ENCODE measurements around the gene RCOR2. TPM values are rescaled to one million over a fixed set of nuclear protein-coding genes. Genes with fewer than 3 reads are reported as not detected.

RCOR2 gene
- total RNA-seq, 4 donors from 2014 or later = 0.40 to 0.45 (median 0.42) TPM; not detected in 1

DNA sequence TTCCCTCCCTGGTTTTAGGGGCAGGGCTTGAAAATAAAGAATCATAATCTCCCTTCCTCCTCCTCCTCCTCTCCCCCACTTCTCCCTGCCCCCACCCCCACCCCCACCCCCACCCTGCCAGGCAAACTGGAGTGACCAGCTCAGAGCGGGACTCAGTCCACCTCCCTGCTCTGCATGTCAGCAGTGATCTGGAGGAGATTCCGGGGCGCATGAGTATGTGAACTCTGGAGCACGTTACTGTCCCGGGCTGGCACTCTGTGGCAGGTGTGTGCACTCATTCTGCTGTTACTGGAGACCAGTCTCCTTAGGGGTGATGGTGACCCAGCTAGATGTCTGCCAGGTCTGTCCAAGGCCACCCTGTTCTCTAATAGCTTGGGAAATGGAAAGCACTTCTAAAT, 44.2 kb downstream of the RCOR2 start:
- 78% methylated on average over 3 of the region's 5 CpGs for WGBS
- H3K27ac ChIP-seq (replicated peaks in 1 of 4) = peak overlapping the region; percentile 47 to 72 (median 60)
- no peak for TF ChIP-seq POLR2AphosphoS5 (IDR thresholded peaks at IDR 0.05)
- peaks cover 86 to 98% (median 90%) of the 10 kb centered on the region in 4 donors for H3K4me1 ChIP-seq
- H3K9me3 ChIP-seq = no peaks in the 10 kb centered on the region
- H3K4me3 ChIP-seq = no peak overlapping the region
- peaks cover 0 to 5% (median 0%) of the 10 kb centered on the region in 4 donors for H3K36me3 ChIP-seq
- H3K27me3 ChIP-seq = no peaks in the 10 kb centered on the region
- intact Hi-C loops (cut with DNase I) = loop anchor here (2.0 kb wide), 1 partner anchor 34 kb away; the partner anchor contains the start of gene MARK2
- no peak for DNase-seq (ENCODE audit: extremely low spot score)

DNA sequence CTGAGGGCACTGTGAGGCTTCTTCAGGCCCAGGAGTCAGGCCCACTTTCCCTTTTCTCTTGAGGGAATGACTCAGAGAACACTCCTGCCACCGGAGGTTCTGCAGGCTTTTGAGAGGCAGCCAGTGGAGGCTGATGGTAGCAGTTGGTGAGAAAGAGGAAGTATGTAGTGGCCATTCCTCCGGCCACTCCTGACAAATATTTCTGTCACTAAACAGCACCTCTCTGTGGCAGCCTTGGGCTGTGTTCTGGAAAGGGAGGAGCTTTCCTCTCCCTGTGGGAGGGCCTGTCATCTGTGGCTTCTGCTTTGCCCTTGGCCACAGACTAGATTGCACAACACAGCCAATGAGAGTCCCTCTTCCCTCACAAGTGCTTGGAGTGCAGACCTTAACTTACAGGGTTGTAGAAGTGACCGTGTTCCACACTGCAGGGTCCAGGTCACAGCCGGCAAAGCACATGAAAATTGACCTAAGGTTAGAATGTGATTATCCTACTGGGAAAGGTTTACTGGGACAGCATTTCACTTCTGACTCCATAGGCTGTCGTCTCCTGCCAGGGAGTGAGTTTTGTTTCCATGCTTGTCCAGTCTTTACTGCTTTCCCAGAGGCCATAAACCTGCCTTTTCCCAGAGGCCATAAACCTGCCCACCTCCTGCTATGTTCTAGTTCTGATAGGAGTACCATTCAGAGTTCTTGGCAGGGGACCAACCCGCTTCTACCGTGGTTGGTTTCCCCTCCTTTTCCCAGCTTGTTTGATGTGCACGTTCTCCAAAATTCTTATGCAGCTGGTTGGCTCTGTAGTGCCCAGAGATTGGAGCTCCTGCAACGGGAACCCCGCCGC, 44.8 kb downstream of the RCOR2 start:
- H3K36me3 ChIP-seq = peaks cover 0 to 5% (median 0%) of the 10 kb centered on the region in 4 donors
- peak; percentile 94 for DNase-seq (ENCODE audit: extremely low spot score)
- no peaks in the 10 kb centered on the region for H3K27me3 ChIP-seq
- H3K9me3 ChIP-seq = no peaks in the 10 kb centered on the region
- peak overlapping the region; percentile 47 to 72 (median 60) for H3K27ac ChIP-seq (replicated peaks in 1 of 4)
- H3K4me3 ChIP-seq = peak overlapping the region in 2 of 4 donors; percentile 10 to 17
- H3K4me1 ChIP-seq = peaks cover 83 to 97% (median 88%) of the 10 kb centered on the region in 4 donors
- 20% methylated on average over 11 of the region's 11 CpGs for WGBS
- TF ChIP-seq EP300 (IDR thresholded peaks at IDR 0.05) (no peak), POLR2A (IDR thresholded peaks at IDR 0.05; ENCODE audit: low read depth) (no peak), POLR2AphosphoS5 (IDR thresholded peaks at IDR 0.05) (peak; percentile 52 to 78)
- TF ChIP-seq, protein P1, sequence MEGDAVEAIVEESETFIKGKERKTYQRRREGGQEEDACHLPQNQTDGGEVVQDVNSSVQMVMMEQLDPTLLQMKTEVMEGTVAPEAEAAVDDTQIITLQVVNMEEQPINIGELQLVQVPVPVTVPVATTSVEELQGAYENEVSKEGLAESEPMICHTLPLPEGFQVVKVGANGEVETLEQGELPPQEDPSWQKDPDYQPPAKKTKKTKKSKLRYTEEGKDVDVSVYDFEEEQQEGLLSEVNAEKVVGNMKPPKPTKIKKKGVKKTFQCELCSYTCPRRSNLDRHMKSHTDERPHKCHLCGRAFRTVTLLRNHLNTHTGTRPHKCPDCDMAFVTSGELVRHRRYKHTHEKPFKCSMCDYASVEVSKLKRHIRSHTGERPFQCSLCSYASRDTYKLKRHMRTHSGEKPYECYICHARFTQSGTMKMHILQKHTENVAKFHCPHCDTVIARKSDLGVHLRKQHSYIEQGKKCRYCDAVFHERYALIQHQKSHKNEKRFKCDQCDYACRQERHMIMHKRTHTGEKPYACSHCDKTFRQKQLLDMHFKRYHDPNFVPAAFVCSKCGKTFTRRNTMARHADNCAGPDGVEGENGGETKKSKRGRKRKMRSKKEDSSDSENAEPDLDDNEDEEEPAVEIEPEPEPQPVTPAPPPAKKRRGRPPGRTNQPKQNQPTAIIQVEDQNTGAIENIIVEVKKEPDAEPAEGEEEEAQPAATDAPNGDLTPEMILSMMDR (IDR thresholded peaks at IDR 0.05) = peak; percentile 44 to 61 (median 47)
- intact Hi-C loops (cut with DNase I) = loop anchor here (2.0 kb wide), 1 partner anchor 33 kb away; the partner anchor contains the start of gene MARK2

DNA sequence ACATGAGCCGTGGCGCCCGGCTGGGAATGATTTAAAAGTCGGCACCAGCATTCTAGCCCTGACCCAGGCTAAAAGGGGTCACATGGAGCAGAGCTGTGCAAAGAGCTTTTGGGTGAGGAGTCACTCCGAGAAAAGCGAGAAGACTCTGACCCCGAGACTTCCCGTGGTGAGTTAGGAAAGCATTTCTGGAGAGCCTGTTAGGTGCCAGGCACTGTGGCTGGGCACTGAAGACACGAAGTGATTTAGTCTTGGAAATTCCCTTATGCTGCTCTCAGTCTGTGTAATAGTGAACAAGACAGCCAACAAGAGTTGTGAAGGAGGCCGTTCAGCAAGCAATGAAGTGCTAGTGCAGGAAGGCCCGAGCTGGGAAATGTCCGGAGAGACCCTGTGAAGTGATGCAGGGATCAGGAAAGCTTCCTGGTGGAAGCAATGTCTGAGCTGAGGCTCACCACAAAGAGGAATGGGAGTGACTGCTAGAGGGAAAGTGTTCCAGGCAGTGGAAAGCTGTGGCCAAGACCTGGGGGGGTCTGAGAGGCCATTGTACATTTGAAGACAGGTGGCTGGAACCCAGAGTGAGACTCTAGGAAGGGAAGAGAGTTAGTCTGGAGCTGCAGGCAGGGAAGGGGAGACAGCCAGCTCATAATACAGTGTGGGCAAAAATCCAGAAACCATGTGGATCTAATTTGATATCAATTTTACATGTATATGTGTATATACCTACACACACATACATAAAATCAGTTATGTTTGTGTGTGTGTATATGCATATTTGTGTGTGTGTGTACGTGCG, 46.4 kb downstream of the RCOR2 start:
- Histone ChIP-seq H3K9me3 (no peaks in the 10 kb centered on the region), H3K27ac (replicated peaks in 1 of 4) (peak overlapping the region in 3 of 4 donors; percentile 7 to 45 (median 10)), H3K27me3 (no peaks in the 10 kb centered on the region), H3K36me3 (peaks cover 0 to 4% (median 0%) of the 10 kb centered on the region in 4 donors), H3K4me3 (no peak overlapping the region), H3K4me1 (peaks cover 91 to 98% (median 94%) of the 10 kb centered on the region in 4 donors)
- DNase-seq (ENCODE audit: extremely low spot score) = no peak
- 65% methylated on average over 14 of the region's 14 CpGs for WGBS
- TF ChIP-seq, protein P1 (IDR thresholded peaks at IDR 0.05) = no peak
- TF ChIP-seq POLR2A (IDR thresholded peaks at IDR 0.05; ENCODE audit: low read depth) (no peak), EP300 (IDR thresholded peaks at IDR 0.05) (no peak), POLR2AphosphoS5 (IDR thresholded peaks at IDR 0.05) (no peak)
- intact Hi-C loops (cut with DNase I) = no loop called here

- no peaks in the 10 kb centered on the region for H3K9me3 ChIP-seq
- intact Hi-C loops (cut with DNase I) = no loop called here
- peak overlapping the region in 3 of 4 donors; percentile 7 to 45 (median 10) for H3K27ac ChIP-seq (replicated peaks in 1 of 4)
- peaks cover 88 to 99% (median 94%) of the 10 kb centered on the region in 4 donors for H3K4me1 ChIP-seq
- 89% methylated on average over 8 of the region's 8 CpGs for WGBS
- no peak for DNase-seq (ENCODE audit: extremely low spot score)
- TF ChIP-seq POLR2AphosphoS5 (IDR thresholded peaks at IDR 0.05) = no peak
- no peak for TF ChIP-seq POLR2A (IDR thresholded peaks at IDR 0.05; ENCODE audit: low read depth)
- TF ChIP-seq, protein P1 (IDR thresholded peaks at IDR 0.05) = no peak
- no peak for TF ChIP-seq EP300 (IDR thresholded peaks at IDR 0.05)
- no peak overlapping the region for H3K4me3 ChIP-seq
- H3K27me3 ChIP-seq = no peaks in the 10 kb centered on the region
- H3K36me3 ChIP-seq = peaks cover 0 to 3% (median 0%) of the 10 kb centered on the region in 4 donors
Observed at GRCh38 chr11:63869683-63870082, 47.3 kb downstream of the RCOR2 start.

Measured in esophagus muscularis mucosa (tissue), 4 donors.